HEK293 (cell line): ENCODE measurements around the gene FZD7.

Experiments
- CTCF ChIA-PET: fragments of 350-600 bp; formaldehyde crosslinking; extraction: SDS; loops from one replicate; lab custom pipeline; 2021; ENCODE audit warnings: antibody characterized with exemption; lab: Yijun Ruan, JAX
- POLR2A ChIA-PET: fragments of 300-600 bp; formaldehyde crosslinking; extraction: SDS; loops from one replicate; lab custom pipeline; 2020; ENCODE audit warnings: antibody characterized with exemption, inconsistent platforms; lab: Yijun Ruan, JAX
- H3K27ac ChIP-seq: fragments of 200-500 bp; sonication (Bioruptor generic); 2 replicates; pipeline ENCODE4 v1.5.1; 2014; ENCODE audit warnings: low read depth, low read length, control low read depth, inconsistent platforms; ENCODE audit errors: extremely low read depth
- H3K36me3 ChIP-seq, 2 experiments: fragments of 200-500 bp in 1 of 2; sonication (Bioruptor generic) in 1 of 2; 1 replicate in 1 of 2; 2 replicates in 1 of 2; pipeline ENCODE4 v1.5.1; 2014 to 2017; ENCODE audit warnings: inconsistent platforms in 2 of 2, low read length in 2 of 2; ENCODE audit not compliant: control insufficient read depth in 2 of 2, insufficient read depth in 1 of 2
- H3K4me1 ChIP-seq: fragments of 200-500 bp; sonication (Bioruptor generic); 2 replicates; pipeline ENCODE4 v1.5.1; 2014; ENCODE audit warnings: mild to moderate bottlenecking, low read length, inconsistent platforms; ENCODE audit not compliant: control insufficient read depth, insufficient read depth
- H3K4me3 ChIP-seq: 2 replicates; pipeline ENCODE4 v1.5.1; 2011; ENCODE audit warnings: low read depth, mild to moderate bottlenecking, control low read depth, low read length, moderate library complexity
- H3K9me3 ChIP-seq: fragments of 200-500 bp; sonication (Bioruptor generic); 2 replicates; pipeline ENCODE4 v1.5.1; 2014; ENCODE audit warnings: low read depth, low read length, inconsistent platforms; ENCODE audit not compliant: control insufficient read depth, insufficient read depth
- BCL11A ChIP-seq: fragments of 450-650 bp; formaldehyde crosslinking; IDR thresholded peaks from 2 replicates; pipeline ENCODE4 v1.5.1; 2016; ENCODE audit warnings: low read depth, missing biosample characterization, missing genetic modification characterization
- BCL6B ChIP-seq: fragments of 450-650 bp; formaldehyde crosslinking; IDR thresholded peaks from 2 replicates; pipeline ENCODE4 v1.5.1; 2017; ENCODE audit warnings: missing biosample characterization, missing genetic modification characterization
- HOXD13 ChIP-seq: sonication (generic); formaldehyde crosslinking; IDR thresholded peaks from 2 replicates; pipeline ENCODE4 v1.8.0; 2022; ENCODE audit warnings: missing genetic modification reagents, borderline replicate concordance
- KLF10 ChIP-seq: fragments of 450-650 bp; IDR thresholded peaks from 2 replicates; pipeline ENCODE4 v1.5.1; 2018; ENCODE audit warnings: missing biosample characterization, mild to moderate bottlenecking, missing genetic modification characterization
- OSR2 ChIP-seq: fragments of 450-650 bp; formaldehyde crosslinking; IDR thresholded peaks from 2 replicates; pipeline ENCODE4 v1.5.1; 2016; ENCODE audit warnings: missing biosample characterization, missing genetic modification characterization
- SALL2 ChIP-seq: fragments of 450-650 bp; formaldehyde crosslinking; IDR thresholded peaks from 2 replicates; pipeline ENCODE4 v1.5.0; 2017; ENCODE audit warnings: missing biosample characterization, mild to moderate bottlenecking, missing genetic modification characterization, borderline replicate concordance
- TSHZ1 ChIP-seq: fragments of 450-650 bp; formaldehyde crosslinking; IDR thresholded peaks from 2 replicates; pipeline ENCODE4 v1.5.1; 2016; ENCODE audit warnings: missing biosample characterization, missing genetic modification characterization, borderline replicate concordance
- ZBTB20 ChIP-seq: fragments of 450-650 bp; formaldehyde crosslinking; IDR thresholded peaks from 2 replicates; pipeline ENCODE4 v1.5.1; 2016; ENCODE audit warnings: missing biosample characterization, missing genetic modification characterization
- ZBTB26 ChIP-seq: fragments of 450-650 bp; formaldehyde crosslinking; optimal IDR thresholded peaks from 2 replicates; pipeline ENCODE3; 2016; ENCODE audit warnings: missing biosample characterization, mild to moderate bottlenecking, missing genetic modification characterization
- ZNF112 ChIP-seq: fragments of 450-650 bp; formaldehyde crosslinking; IDR thresholded peaks from 2 replicates; pipeline ENCODE4 v1.5.0; 2017; ENCODE audit warnings: missing biosample characterization, missing genetic modification characterization
- ZNF121 ChIP-seq: fragments of 450-650 bp; formaldehyde crosslinking; IDR thresholded peaks from 2 replicates; pipeline ENCODE4 v1.5.1; 2016; ENCODE audit warnings: missing biosample characterization, missing genetic modification characterization
- ZNF16 ChIP-seq: fragments of 450-650 bp; formaldehyde crosslinking; IDR thresholded peaks from 2 replicates; pipeline ENCODE4 v1.5.1; 2016; ENCODE audit warnings: low read depth, missing biosample characterization, missing genetic modification characterization
- ZNF175 ChIP-seq: fragments of 450-650 bp; formaldehyde crosslinking; IDR thresholded peaks from 2 replicates; pipeline ENCODE4 v1.5.1; 2016; ENCODE audit warnings: missing biosample characterization, missing genetic modification characterization
- ZNF239 ChIP-seq: fragments of 450-650 bp; formaldehyde crosslinking; IDR thresholded peaks from 2 replicates; pipeline ENCODE4 v1.5.1; 2016; ENCODE audit warnings: missing biosample characterization, missing genetic modification characterization
- ZNF280D ChIP-seq: fragments of 450-650 bp; formaldehyde crosslinking; IDR thresholded peaks from 2 replicates; pipeline ENCODE4 v1.5.1; 2016; ENCODE audit warnings: missing biosample characterization, missing genetic modification characterization
- ZNF341 ChIP-seq: fragments of 450-650 bp; formaldehyde crosslinking; IDR thresholded peaks from 2 replicates; pipeline ENCODE4; 2016; ENCODE audit warnings: low read depth, missing biosample characterization, missing genetic modification characterization
- ZNF366 ChIP-seq: fragments of 450-650 bp; formaldehyde crosslinking; conservative IDR thresholded peaks from 2 replicates; pipeline ENCODE4 v1.5.1; 2016; ENCODE audit warnings: missing biosample characterization, missing genetic modification characterization
- ZNF501 ChIP-seq: fragments of 450-650 bp; formaldehyde crosslinking; IDR thresholded peaks from 2 replicates; pipeline ENCODE4 v1.5.1; 2016; ENCODE audit warnings: missing biosample characterization, missing genetic modification characterization
- ZNF510 ChIP-seq: fragments of 450-650 bp; formaldehyde crosslinking; IDR thresholded peaks from 2 replicates; pipeline ENCODE4 v1.5.1; 2018; ENCODE audit warnings: mild to moderate bottlenecking, missing genetic modification characterization, missing biosample characterization; ENCODE audit not compliant: insufficient replicate concordance
- ZNF561 ChIP-seq: fragments of 450-650 bp; IDR thresholded peaks from 2 replicates; pipeline ENCODE4 v1.5.1; 2018; ENCODE audit warnings: missing biosample characterization, missing genetic modification characterization, borderline replicate concordance
- ZNF785 ChIP-seq: fragments of 450-650 bp; formaldehyde crosslinking; IDR thresholded peaks from 2 replicates; pipeline ENCODE4 v1.5.1; 2016; ENCODE audit warnings: missing biosample characterization, missing genetic modification characterization
- TF ChIP-seq, protein P1 (sequence below): fragments of 450-650 bp; formaldehyde crosslinking; IDR thresholded peaks from 2 replicates; pipeline ENCODE4 v1.5.1; 2017; ENCODE audit warnings: missing biosample characterization, missing genetic modification characterization
- TF ChIP-seq, protein P2 (sequence below): fragments of 450-650 bp; formaldehyde crosslinking; IDR thresholded peaks from 2 replicates; pipeline ENCODE4 v1.5.1; 2016; ENCODE audit warnings: missing biosample characterization, missing genetic modification characterization

The FZD7 gene

DNA sequence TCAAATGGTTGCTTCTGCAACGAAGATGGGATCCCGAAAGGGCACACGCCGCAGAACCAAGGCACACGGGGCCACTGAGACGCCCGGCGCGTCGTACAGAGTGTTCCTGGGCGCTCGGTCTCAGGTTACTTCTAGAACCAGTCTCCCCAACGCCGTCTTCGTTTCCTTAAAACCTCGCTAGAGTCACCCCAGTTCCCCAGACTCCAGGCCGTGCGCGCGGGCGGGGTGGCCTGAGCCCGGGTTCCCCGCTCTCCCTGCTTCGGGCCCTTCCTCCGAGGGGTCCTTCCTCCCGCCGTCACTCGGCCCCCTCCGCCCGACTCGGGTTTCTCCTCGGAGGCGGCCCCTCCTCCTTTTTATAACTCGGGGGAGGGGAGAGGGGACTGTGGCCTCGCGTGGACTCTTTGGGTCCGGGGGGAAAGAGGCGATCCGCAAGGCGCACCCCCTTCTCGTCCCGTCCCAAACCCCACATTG is 774 bp upstream of the FZD7 start (continued):
- TF ChIP-seq, protein P1, sequence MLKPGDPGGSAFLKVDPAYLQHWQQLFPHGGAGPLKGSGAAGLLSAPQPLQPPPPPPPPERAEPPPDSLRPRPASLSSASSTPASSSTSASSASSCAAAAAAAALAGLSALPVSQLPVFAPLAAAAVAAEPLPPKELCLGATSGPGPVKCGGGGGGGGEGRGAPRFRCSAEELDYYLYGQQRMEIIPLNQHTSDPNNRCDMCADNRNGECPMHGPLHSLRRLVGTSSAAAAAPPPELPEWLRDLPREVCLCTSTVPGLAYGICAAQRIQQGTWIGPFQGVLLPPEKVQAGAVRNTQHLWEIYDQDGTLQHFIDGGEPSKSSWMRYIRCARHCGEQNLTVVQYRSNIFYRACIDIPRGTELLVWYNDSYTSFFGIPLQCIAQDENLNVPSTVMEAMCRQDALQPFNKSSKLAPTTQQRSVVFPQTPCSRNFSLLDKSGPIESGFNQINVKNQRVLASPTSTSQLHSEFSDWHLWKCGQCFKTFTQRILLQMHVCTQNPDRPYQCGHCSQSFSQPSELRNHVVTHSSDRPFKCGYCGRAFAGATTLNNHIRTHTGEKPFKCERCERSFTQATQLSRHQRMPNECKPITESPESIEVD (tag by site-specific recombination) = no peak
- no peak for TF ChIP-seq ZNF785 (tag by site-specific recombination)
- peak; percentile 65; the same call in 1 of the 2 replicates for TF ChIP-seq ZNF561
- peak; percentile 90 for TF ChIP-seq ZBTB20 (tag by site-specific recombination)
- TF ChIP-seq, protein P2, sequence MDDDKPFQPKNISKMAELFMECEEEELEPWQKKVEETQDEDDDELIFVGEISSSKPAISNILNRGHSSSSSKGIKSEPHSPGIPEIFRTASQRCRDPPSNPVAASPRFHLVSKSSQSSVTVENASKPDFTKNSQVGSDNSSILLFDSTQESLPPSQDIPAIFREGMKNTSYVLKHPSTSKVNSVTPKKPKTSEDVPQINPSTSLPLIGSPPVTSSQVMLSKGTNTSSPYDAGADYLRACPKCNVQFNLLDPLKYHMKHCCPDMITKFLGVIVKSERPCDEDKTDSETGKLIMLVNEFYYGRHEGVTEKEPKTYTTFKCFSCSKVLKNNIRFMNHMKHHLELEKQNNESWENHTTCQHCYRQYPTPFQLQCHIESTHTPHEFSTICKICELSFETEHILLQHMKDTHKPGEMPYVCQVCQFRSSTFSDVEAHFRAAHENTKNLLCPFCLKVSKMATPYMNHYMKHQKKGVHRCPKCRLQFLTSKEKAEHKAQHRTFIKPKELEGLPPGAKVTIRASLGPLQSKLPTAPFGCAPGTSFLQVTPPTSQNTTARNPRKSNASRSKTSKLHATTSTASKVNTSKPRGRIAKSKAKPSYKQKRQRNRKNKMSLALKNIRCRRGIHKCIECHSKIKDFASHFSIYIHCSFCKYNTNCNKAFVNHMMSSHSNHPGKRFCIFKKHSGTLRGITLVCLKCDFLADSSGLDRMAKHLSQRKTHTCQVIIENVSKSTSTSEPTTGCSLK (tag by site-specific recombination) = no peak
- no peak for TF ChIP-seq BCL11A
- 0 out of 2 replicates have a peak, but pooled peaks have one; percentile 12 for TF ChIP-seq ZNF366 (tag by site-specific recombination)
- no peak for TF ChIP-seq ZNF175
- TF ChIP-seq ZNF280D (tag by site-specific recombination) = no peak
- TF ChIP-seq ZNF121 (tag by site-specific recombination) = no peak
- no peak for TF ChIP-seq HOXD13 (CRISPR knock-in tag)
- TF ChIP-seq ZNF510 (tag by site-specific recombination) = no peak
- TF ChIP-seq SALL2 (tag by site-specific recombination) = no peak
- peak; percentile 98 for TF ChIP-seq ZNF341
- TF ChIP-seq OSR2 (tag by site-specific recombination) = no peak
- no peak for TF ChIP-seq ZNF112

DNA sequence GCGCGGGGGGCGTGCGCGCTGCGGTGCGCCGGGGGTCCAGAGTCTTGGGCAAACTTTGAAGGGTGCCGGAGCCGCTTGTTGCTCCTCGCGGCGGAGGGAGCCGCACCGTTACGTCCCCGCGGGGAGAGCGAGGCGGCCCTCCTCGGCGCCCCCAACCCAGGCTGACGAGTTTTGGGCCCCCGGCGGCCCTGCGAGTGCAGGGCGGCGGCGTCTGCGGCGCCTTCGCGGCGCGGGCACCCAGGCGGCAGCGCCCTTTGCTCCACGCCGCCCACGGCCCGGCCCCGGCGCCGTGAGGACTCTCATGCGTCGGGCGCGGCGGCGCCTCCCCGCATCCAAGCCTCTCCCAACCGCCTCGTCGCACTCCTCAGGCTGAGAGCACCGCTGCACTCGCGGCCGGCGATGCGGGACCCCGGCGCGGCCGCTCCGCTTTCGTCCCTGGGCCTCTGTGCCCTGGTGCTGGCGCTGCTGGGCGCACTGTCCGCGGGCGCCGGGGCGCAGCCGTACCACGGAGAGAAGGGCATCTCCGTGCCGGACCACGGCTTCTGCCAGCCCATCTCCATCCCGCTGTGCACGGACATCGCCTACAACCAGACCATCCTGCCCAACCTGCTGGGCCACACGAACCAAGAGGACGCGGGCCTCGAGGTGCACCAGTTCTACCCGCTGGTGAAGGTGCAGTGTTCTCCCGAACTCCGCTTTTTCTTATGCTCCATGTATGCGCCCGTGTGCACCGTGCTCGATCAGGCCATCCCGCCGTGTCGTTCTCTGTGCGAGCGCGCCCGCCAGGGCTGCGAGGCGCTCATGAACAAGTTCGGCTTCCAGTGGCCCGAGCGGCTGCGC is 814 bp downstream of the FZD7 start:
- Histone ChIP-seq H3K27ac (peak overlapping the region; percentile 95), H3K4me3 (peak overlapping the region; percentile 69), H3K9me3 (no peaks in the 10 kb centered on the region), H3K4me1 (peaks cover 18% of the 10 kb centered on the region), H3K36me3 (peaks cover 0 to 10% of the 10 kb centered on the region in 2 experiments; a peak in 1 of 3 replicates)
- CTCF ChIA-PET = interaction anchor here (0.8 kb wide), 1 partner anchor 230 kb away, joined by 3 read pairs; no protein-coding TSS in a partner anchor
- POLR2A ChIA-PET = interaction anchor here (1.5 kb wide), 1 partner anchor 254 kb away, joined by 4 read pairs; the partner anchor contains the start of gene ALS2
- peak; percentile 64 for TF ChIP-seq ZBTB26 (tag by site-specific recombination)
- TF ChIP-seq ZNF239 (tag by site-specific recombination) = no peak
- TF ChIP-seq TSHZ1 (tag by site-specific recombination) = no peak
- no peak for TF ChIP-seq BCL6B (tag by site-specific recombination)
- no peak for TF ChIP-seq ZNF16 (tag by site-specific recombination)
- TF ChIP-seq KLF10 (tag by site-specific recombination) = no peak
- no peak for TF ChIP-seq ZNF501 (tag by site-specific recombination)
